Natural killer cell treated with Interleukin-12 subunit alpha and Interleukin-12 subunit beta and Interleukin-15 and Interleukin-18, amount 100 ng/mL, for 72 hours (primary cell): Measurements from ENCODE around the gene RASSF4. TPM values are rescaled to one million over a fixed set of nuclear protein-coding genes. Genes with fewer than 3 reads are reported as not detected.

ENCODE experiments used
- total RNA-seq, 2 donors: library from RNA; stranded (reverse); gene quantifications; one replicate each; pipeline ENCODE4 v1.2.3, GENCODE V29; 2022

Gene RASSF4
- total RNA-seq, 2 donors from 2014 or later: 9.3 to 44.9 TPM

Other genes starting within 250 kb of the RASSF4 start
- gene TMEM72, start 48.5 kb upstream of the RASSF4 start, total RNA-seq: not detected
- under 1 TPM; 0.31 to 0.53 TPM for gene DEPP1, start 19.0 kb downstream of the RASSF4 start, total RNA-seq
- gene ZNF22, start 41.1 kb downstream of the RASSF4 start, total RNA-seq: 10 to 100 TPM; 22.7 to 29.0 TPM